HS-5 (cell line): ENCODE measurements around the gene PNKD.
A peak's percentile ranks its signal among the peaks of the same experiment; 100 is the strongest.

Source experiments
- DNase-seq: peaks from one replicate; pipeline ENCODE4 v3.0.0-alpha.2; 2012; ENCODE audit warnings: low read depth

PNKD gene

DNA sequence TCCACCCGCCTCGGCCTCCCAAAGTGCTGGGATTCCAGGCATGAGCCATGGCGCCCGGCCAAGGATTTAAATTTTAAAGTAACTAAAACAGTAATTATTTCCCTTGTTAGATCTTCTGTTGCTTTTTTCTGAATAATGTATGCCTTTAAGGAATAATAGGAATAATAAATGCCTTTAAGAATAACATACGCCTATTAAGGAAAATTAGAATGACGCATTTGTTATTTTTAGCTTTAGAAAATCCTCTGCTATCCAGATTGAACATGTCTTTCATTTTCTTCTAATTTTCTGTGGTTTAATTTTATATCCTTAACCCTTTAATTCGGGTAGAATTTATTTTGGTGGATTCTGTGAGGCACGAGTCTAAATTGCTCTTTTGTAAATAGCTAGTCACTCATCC is 45.1 kb downstream of the PNKD start:
- no peak for DNase-seq

DNA sequence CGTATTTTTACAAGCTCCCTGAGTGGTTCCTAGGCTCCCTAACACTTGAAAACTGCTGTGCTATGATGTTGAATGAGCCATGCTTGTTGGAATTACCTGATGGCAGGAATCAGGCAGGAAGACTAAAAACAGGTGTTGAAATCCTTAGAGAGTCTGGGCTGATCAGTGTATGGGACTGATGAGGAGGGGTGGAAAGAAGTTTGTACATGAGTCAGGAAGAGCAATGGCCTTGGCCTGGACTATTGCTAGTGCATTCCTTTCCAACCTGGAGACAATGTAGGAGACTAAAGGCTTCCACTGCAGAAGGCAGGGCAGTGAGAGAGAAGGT is 46.9 kb downstream of the PNKD start:
- DNase-seq = no peak

DNA sequence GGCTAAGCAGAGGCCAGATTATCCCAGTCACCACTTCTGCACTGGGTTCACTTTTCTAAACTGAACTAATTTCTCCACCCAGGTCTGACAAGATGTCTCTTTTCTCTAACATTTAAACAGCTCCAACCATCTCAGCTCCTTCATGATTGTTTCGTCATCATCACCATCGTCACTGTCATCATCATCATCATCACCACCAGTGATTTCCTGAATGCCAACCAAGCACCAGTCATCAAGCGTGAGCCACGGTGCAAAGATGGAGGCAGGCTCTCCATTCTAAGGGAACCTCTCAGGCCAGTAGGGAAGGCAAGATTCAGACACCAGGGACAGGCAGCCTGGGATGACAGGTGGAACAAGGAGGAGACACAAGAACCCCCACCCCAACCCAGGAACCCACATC is 47.5 kb downstream of the PNKD start:
- DNase-seq = no peak

DNA sequence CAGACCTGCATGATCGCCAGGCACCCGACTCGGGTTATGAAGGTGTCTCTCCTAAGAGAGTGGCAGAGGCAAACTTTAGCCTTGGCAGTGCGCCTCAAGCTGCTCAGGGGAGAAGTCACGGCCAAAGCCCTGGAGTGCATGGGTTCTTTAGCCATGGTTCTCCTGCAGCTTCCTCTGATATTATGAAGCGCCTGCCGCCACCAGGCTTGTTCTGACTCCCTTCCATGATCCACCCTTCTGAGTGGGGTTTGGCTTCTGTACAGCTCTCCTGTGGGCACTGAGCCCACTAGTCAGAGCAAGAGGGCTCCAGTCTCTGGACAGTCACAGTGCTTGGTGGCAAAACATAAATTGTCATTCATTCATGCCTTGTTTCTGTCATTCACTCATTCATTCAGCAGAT is 47.9 kb downstream of the PNKD start:
- no peak for DNase-seq

DNA sequence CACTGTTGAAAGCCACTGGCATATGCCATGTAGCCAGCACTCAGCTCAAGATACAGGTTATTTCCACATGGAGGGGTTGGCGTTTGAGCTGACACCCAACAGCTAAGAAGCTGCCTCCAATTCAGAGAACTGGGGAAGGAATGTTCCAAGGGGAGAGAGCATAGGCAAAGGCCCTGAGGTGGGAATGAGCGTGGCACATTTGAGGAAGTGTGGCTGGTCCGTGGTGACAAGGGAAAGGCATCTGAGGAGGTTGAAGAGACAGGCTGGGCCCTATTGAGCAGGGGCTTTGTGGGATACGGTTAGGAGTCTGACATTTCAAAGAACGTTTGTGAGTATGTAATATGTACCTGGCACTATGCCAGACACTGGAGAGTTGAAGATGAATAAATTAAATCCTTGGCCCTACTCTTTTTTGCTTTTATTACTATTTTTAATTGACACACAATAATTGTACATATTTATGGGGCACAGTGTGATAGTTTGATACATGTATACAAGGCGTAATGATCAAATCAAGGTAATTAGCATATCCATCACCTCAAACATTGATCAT is 49.6 kb downstream of the PNKD start:
- no peak for DNase-seq

DNA sequence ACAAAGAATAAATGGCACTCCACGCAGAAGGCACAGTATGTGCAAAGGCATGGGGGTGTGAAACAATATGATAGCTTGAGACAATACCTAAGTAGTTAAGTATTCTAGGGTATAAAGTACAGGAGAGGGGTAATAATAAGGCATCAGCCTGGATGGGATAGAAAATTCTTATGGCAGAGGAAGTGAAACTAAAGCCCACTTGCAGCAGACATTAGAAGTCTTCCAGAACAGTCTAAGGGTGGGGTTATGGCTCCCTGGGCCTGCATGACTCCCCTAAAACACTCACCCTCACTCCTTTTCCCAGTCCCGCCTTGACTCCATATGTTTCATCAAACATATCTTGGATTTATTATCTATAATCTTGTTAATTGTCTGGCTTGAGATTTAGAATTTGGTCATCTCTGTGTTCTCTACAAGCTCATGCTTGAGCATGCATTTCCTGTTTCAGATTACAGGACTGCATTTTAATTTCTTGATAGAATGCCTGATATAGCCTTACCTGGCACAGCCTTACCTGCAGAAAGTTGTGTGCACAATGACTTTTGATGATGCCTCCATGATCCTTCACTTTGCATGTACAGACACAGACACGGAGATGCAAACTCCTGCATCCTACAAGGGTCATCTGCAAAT is 50.5 kb downstream of the PNKD start:
- DNase-seq = no peak

DNA sequence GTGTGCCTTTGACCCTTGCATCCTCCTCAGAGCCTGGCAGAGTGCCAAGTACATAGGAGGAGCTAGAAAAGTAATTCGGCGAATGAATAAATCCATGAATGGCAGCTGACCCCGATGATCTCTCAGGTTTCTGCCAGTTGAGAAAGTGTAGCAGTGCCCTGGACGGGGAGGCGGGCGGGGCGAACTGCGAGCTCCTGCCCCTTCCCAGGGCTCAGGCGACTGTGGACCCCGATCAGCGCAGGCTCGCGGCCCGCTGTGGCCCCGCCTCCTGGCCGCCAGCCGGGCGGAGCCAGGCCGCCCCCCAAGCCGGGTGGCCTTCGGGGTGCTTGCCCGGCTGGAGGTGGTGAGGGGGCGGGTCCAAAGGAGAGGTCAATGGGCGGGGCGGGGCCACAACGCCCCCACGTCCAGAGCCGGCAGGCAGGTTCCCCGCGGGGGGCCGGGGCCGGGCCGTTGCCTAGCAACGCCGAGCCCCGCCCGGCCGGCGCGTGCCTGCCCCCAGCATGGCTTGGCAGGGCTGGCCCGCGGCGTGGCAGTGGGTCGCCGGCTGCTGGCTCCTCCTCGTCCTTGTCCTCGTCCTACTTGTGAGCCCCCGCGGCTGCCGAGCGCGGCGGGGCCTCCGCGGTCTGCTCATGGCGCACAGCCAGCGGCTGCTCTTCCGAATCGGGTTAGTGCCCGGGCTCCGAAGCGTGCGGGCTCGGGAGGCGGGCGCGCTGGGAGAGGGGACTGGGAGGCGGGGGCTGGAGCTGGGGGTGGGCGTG is 52.6 kb downstream of the PNKD start:
- DNase-seq = peak; percentile 25

DNA sequence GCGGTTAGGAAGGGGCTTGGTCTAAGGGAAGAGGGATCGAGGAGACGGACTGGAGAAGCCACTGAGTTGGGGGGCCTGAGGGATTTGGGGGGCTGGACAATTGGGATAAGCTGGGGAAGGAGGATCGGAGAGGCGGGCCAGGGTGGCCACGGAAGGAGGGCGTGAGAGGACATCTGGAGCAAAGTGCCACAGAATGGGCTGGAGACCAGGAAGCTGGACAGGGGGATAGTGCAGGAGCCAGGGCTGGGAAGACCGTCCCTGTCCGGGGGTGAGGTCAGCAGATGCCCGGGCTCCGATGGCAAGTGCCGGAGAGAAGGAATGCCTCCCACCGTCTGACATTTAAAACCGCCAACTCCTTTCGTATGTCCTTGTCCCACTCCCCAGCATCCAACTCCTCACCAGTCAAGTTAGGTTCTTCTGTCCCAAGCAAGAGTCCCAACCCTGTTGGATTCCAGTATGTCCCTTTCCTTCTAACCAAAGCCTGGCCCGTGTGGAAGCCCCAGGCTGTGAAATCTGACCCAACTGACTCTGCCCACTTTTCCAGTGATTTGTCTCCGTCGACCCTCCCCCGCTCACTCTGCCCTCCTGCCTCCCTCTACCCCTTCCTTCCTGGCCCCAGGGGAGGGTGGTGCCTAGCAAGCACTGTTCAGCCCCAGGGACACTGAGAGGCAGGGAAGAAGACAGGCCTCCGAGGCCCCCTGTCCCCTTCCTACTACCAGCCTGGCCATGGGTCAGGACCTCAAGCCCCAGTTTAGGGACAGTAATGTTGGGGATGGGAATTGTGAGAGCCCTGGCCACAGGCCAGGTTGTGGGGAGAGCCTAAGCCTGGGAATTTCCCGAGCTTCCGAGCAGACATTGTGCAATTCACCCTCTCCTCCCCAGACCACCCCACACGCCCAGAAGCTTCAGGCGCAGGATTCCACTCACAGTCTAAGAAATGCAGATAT is 53.5 kb downstream of the PNKD start:
- no peak for DNase-seq

DNA sequence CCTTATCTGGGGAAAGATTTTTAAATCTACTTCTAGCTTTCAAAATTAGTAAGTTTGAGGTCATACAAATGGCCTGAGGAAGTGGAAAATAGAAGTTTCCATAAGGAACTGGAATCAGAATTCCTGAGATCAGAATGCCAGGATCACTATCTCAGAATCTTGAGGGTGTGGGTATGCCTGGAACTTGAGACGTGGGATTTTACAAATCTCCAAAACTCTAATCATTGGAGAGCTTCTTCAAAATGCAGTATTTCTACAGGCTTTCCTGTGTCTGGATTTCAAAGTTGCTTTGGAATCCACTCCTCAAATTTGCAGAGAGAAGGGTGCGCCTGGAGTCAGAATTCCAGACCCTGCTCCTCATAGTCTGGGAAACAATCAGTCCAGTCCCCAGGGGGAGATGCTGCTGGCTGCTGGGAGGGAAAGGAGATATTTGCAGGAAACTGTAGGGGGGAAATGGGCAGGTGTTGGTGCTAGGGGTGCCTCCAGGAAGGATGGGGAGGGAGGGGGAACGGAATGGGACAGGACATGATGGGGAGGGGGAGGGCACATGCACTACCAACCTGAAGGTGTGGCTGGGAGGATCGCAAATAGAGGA is 55.3 kb downstream of the PNKD start:
- DNase-seq = no peak

DNA sequence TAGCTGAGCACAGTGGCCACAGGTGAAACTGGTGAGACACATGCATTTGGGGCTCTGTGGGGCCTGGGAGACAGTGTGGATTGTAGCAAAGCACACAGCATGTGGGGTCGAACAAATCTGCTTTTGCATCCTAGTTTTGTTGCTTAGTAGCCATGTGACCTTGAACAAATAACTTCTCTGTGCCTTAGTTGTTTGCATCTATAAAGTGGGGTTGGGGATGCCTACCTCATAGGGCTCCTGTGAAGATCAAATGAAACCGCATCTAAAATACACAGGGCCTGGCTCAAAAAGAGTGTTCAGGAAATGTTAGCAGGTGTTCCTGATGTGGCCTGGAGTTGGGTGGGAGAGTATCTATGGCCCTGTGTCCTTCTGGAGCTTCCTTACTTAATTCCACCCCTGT is 56.0 kb downstream of the PNKD start:
- DNase-seq = no peak

DNA sequence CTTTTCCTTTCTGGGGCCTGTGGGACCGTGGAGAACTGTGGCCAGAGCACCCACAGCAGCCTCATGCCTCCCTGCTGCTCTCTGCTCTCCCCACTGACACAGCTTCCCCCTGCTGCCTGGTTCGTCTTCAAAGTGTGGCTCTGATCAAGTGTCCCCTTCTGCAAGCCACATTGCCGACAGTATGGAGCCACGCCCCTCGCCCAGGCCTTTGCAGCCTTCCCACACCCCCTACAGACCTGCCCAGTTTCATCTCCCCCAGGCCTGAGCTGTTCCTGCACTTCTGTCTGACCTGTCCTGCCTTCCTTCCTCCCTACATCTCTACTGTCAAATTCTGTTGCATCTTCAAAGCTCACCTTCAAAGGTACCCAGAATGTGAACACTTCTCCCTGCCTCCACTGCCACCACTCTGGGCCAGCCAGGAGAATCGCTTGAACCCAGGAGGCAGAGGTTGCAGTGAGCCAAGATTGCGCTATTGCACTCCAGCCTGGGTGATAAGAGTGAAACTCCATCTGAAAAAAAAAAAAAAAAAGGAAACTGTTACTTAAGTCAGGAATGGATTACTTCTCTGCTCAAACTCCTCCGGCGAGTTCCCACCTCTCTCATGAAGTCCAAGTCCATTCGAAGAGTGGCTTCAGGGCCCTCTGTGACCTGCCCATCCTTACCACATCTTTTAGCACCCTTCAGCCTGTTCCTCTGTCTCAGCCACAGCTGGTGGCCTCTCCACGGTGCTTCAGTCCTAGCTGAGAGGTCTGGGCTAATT is 57.3 kb downstream of the PNKD start:
- no peak for DNase-seq

DNA sequence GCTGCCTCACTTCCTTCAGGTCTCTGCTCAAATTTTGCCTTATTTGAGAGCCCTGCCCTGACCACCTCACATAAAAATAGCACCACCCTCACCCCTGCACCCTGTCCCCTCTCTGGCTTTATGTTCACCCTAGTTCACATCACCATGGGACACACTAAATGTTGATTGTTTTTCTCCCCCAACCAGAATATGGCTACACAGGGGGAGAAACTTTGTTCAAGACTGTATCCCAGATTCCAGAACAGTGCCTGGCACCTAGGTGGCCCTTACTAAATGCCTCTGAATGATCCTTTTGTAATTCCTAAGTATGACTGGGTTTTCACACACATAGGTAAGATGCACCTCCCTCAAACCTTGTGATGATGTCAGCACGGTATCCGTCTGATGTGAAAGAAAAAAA is 58.0 kb downstream of the PNKD start:
- DNase-seq = no peak

DNA sequence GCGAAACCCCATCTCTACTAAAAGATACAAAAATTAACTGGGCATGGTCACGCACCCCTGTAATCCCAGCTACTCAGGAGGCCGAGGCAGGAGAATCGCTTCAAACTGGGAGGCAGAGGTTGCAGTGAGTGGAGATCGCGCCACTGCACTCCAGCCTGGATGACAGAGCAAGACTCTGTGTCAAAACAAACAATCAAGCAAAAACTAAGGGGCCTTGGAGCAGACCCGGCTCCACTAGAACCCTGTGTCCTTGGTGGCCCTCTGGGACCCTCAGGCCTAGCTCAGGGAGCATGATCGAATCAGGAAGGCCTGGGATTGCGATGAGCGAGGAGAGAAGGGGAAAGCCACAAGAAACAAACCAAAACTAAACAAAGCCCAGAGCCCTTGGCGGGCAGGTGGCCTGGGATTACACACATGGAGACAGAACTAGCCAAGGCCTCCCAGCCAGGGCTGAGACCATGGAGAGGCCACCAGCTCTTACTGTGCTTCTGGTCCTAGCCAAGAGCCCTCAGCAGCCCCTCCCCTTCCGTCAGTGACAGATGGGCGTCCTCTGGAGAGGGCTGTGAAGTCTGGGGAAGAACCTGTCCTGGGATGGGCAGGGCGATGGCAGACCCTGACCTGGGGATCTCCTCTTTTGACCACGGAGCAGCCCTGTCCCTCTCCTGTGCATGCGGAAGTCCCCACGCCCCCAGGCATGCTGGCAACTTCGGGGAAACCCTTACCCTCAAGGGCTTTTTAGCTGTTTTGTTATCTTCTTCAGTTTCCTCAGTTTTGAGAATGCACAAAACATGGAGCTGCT is 58.9 kb downstream of the PNKD start:
- DNase-seq = no peak

DNA sequence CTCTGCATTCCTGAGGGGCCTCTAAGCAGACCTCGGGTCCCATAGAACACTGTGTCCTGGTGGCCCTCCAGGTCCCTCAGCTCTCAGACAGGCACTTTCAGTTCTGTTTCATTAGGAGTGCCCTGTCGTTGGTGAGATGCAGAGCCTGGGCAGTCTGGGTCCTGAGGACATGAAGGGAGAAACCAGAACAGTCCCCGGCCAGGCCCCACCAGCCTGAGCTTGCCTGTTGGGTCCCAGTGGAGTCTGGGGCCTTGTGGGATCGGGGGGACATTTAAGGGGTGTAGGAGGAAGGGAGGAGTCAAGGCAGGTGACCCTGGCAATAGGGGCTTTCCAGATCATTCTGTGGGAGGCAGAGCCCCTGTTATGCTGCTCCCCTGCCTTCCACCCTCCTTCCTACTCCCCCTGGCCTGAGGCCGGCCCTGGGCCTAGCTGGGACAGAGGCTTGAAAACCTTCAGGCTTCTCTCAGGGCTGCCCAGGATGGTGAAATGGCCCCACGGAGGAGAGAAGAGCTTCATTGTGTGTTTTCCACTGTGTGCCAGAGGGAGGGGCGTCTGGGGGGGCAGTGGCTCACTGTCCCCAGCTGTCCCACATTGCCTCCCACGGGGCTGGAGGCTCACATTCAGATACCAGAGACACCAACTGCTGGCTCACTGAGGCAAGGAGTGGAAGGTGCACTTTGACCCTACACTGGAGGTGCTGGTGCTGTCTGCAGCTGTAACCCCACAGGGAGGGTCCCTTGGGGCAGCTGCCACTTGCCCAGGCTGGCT is 59.7 kb downstream of the PNKD start:
- no peak for DNase-seq

DNA sequence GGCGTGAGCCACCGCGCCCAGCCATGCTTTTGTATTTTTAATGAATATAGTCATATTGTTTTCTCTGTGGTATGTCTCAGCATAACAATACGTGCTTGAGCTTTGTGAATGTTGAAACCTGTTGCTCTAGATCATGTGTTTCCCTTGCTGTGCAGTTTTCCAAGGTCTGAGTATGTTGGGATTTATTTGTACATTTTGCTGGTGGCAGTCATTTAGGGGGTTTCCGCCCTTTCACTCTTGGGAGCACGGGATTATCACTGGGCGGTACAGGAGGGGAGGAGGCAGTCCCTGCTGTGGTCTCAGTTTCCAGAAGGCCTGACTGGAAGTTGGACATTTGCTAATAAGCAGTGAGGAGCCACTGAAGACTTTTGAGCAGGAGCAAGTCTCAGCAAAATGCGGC is 61.4 kb downstream of the PNKD start:
- DNase-seq = no peak

DNA sequence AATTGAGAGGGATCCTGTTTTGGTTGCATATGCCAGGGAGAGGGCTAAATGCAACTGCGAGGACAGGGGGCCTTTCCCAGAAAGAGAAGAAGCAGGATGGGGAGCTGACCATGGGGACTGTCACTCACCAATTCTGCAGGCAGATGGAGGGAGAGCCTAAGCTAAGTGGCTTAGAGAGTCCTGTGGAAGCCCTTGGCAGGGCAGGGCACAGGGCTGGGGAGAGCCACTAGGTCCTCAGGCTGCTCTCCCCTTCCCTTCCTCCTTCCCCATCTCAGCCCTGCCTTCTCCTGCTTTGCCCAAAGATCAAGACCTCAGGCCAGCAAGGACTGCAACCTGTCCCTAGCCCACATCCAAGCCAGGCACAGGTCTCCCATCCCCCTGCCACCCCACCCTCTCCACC is 62.0 kb downstream of the PNKD start:
- no peak for DNase-seq

DNA sequence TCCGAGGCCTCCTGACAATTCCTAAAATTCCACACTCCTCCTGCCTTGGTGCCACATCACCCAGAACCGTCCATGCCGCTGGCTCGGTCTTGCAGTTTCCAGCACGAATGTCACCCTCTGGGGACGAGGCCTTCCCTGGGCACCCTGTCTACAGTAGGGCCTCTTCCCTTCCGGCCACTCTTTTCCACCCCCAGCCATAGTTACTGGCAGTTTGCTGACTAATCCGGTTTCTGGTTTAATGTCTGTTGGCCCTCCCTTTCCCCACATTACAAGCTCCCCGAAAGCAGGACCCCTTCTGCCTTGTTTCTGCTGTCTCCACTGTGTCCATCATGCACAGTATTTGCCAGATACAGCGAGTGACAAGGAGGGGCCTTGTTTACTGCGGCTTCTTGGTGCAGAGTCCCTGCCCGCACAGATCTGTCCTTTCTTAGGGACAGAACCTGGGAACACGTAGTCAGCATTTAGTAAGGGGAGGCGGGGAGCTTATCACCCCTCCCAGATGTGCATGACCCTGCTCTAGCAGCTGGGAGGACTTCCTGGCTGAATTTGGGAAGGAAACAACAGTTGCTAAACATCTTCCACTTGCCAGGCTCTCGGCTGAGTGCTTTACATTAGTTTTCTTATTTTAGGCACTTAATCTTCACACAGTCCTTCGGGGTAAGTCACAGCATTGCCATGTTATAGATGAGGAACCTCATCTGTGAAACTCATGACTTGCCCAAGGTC is 62.8 kb downstream of the PNKD start:
- no peak for DNase-seq

DNA sequence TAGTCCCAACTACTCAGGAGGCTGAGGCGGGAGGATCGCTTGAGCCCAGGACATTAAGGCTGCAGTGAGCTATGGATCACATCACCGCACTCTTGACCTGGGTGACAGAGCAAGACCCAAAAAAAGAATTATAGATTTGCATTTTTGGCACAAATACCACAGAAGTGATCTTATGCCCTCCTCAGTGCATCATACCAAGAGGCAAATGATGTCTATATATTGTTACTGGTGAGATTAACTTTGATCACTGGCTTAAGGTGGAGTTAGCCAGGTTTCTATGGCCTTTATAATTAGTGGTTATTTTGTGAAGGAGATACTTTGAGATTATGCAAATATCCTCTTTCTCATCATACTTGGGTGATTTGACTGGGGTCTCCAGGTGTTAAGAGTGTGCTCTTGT is 64.2 kb downstream of the PNKD start:
- DNase-seq = no peak

DNA sequence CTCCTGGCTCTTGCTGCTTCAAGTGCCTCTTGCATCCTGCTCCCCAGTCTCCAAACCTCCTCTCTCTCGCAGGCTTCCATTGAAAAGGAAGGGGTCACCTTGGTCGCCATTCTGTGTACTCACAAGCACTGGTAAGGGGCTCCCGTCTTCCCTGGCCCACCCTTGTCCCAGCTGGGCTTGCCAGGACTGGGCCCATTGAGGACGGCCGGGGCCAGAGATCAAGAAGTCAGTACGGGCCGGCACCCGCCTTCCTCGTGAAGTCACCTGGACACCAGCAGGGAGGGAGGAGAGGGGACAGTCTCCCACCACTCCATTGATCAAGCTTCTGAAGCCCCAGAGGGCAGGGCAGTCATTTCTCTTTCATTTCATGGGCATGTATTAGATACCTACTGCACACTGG is 70.3 kb downstream of the PNKD start:
- no peak for DNase-seq
